Ishikawa (cell line): Measurements from ENCODE around the gene TOX2.

Experiments used
- CEBPB ChIP-seq: IDR thresholded peaks from 2 replicates; pipeline ENCODE4 v1.6.1; 2012
- CREB1 ChIP-seq: IDR thresholded peaks from 2 replicates; pipeline ENCODE4 v1.6.1; 2012; ENCODE audit warnings: low read depth
- EGR1 ChIP-seq: IDR thresholded peaks from 2 replicates; pipeline ENCODE4 v1.6.1; 2012
- EP300 ChIP-seq: IDR thresholded peaks from 2 replicates; pipeline ENCODE4 v1.6.1; 2012; ENCODE audit warnings: borderline replicate concordance
- FOXM1 ChIP-seq: IDR thresholded peaks from 2 replicates; pipeline ENCODE4 v1.6.1; 2012; ENCODE audit warnings: low read depth, borderline replicate concordance
- NFIC ChIP-seq: IDR thresholded peaks from 2 replicates; pipeline ENCODE4 v1.6.1; 2012
- RAD21 ChIP-seq: IDR thresholded peaks from 2 replicates; pipeline ENCODE4 v1.6.1; 2012; ENCODE audit warnings: low read depth
- TAF1 ChIP-seq: IDR thresholded peaks from 2 replicates; pipeline ENCODE4 v1.6.1; 2012; ENCODE audit warnings: low read depth, mild to moderate bottlenecking
- TCF12 ChIP-seq: IDR thresholded peaks from 2 replicates; pipeline ENCODE4 v1.6.1; 2012; ENCODE audit warnings: low read depth
- TEAD4 ChIP-seq: IDR thresholded peaks from 2 replicates; pipeline ENCODE4 v1.6.1; 2012
- YY1 ChIP-seq: IDR thresholded peaks from 2 replicates; pipeline ENCODE4 v1.6.1; 2012; ENCODE audit warnings: low read depth
- ZBTB7A ChIP-seq: IDR thresholded peaks from 2 replicates; pipeline ENCODE4 v1.6.1; 2012; ENCODE audit warnings: low read depth
- TF ChIP-seq, protein P1 (sequence below): IDR thresholded peaks from 2 replicates; pipeline ENCODE4 v1.6.1; 2012
- TF ChIP-seq, protein P2 (sequence below): IDR thresholded peaks from 2 replicates; pipeline ENCODE4 v1.6.1; 2012; ENCODE audit warnings: low read depth, mild to moderate bottlenecking
- TF ChIP-seq, protein P3 (sequence below): IDR thresholded peaks from 2 replicates; pipeline ENCODE4 v1.6.1; 2012

Gene TOX2

DNA sequence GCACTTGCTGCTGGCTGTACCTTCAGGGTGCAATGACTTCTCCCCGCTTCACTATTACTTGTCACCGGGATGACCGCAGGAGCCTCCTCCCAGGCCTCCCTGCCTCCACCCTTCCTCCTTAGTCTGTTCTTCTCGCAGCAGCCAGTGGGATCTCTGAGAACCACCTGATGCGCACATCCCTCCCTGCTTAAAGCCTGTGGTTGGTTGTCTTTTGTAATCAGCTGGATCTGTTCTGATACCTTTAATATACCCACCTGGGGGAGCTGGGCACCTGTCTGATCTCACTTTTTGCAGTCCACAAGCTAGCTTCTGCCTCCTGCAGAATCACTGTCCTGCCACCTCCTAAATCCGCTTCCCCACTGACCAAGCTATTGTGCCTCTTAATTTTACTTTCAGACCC lies 34.6 kb downstream of the TOX2 start:
- TF ChIP-seq, protein P1, sequence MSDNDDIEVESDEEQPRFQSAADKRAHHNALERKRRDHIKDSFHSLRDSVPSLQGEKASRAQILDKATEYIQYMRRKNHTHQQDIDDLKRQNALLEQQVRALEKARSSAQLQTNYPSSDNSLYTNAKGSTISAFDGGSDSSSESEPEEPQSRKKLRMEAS = no peak
- no peak for TF ChIP-seq ZBTB7A

DNA sequence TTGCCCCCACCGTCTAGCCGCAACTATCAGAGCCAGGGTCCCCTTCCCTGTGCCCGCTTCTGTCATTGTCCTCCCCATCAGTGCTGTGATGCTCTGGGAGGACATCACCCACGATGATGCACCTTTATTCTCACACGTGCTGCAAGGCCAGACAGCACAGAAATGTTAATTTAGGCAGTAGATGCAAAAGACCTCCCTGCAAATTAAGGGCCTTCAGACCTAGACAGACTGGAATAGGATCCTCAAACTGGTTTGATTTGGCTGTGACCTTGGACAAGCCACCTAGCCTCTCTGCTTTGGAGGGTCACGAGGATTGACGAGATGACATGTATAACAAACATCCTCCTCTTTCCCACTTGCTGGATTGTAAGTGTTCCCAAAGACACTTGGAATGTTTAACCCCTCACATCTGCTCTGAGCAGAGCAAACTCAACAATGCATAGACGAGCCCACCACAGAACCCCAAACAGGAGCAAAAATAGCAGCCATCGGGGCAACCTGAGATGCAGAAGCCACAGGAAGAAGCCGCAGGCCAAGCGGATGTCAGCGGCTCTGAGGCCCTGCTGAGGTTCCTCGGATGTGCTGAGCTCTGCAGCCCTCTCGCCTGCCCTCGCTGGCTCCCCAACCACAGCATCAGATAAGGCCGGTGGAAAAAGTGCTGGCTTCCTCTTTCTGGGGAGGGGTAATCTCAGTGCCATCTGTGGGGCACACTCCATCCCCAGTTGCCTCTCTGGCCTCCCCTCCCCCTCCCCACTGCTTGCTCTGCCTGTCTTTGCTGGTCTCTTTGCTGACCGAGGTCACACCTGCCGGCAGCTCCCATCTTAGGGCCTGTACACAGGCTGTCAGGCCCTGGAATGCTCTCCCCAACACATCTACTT lies 35.3 kb downstream of the TOX2 start:
- no peak for TF ChIP-seq NFIC
- TF ChIP-seq TAF1 = no peak
- TF ChIP-seq, protein P1 = no peak
- TF ChIP-seq ZBTB7A = no peak

DNA sequence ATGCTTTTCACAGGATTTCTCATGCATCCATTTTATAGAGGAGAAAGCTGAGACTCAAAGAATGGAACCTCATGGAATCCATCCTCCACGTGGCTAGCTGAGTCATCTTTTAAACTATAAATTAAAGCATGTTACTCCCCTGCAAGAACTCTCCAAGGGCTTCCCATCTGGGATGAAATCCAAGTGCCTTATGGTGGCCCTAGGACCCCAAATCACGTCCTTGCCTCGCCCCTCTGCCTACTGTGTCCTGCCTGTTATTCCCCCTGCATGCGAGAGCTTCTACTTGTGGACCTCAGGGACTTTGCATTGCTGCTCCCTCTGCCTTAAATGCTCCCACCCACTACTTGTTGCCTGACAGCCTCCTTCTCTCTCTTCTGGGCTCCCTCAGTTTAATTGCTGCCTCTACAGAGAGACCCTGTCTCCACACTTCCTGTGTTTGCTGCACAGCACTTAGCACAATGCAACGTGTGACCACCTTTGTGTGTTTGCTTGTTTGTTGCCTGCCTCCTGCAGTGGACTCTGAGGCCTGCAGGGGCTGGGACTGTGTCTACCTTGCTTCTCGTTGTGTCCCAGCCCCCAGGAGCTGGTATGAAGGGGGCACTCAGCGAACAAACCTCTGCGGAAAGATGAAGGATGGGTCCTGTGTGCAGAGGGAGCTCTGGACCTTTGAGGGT lies 39.4 kb downstream of the TOX2 start:
- TF ChIP-seq, protein P2, sequence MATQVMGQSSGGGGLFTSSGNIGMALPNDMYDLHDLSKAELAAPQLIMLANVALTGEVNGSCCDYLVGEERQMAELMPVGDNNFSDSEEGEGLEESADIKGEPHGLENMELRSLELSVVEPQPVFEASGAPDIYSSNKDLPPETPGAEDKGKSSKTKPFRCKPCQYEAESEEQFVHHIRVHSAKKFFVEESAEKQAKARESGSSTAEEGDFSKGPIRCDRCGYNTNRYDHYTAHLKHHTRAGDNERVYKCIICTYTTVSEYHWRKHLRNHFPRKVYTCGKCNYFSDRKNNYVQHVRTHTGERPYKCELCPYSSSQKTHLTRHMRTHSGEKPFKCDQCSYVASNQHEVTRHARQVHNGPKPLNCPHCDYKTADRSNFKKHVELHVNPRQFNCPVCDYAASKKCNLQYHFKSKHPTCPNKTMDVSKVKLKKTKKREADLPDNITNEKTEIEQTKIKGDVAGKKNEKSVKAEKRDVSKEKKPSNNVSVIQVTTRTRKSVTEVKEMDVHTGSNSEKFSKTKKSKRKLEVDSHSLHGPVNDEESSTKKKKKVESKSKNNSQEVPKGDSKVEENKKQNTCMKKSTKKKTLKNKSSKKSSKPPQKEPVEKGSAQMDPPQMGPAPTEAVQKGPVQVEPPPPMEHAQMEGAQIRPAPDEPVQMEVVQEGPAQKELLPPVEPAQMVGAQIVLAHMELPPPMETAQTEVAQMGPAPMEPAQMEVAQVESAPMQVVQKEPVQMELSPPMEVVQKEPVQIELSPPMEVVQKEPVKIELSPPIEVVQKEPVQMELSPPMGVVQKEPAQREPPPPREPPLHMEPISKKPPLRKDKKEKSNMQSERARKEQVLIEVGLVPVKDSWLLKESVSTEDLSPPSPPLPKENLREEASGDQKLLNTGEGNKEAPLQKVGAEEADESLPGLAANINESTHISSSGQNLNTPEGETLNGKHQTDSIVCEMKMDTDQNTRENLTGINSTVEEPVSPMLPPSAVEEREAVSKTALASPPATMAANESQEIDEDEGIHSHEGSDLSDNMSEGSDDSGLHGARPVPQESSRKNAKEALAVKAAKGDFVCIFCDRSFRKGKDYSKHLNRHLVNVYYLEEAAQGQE = no peak
- no peak for TF ChIP-seq FOXM1
- no peak for TF ChIP-seq RAD21
- no peak for TF ChIP-seq EGR1
- TF ChIP-seq CEBPB = no peak
- TF ChIP-seq TCF12 = no peak

DNA sequence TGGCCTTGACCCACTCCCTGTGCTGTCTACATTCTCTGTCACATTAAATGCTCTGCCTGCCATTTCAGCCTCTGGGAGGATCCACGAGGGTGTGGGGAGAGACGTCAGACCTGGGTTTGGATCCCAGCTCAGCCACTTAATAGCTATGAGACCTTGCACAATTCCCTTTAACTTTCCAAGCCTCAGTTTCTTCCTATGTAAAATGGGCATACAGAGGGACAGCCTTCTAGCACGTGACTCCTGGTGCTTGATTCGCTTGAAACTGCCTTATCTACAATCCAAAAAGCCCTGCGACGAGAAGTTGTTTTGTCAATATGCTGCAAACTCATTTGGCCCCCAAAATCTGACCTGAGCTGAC lies 40.0 kb downstream of the TOX2 start:
- TF ChIP-seq FOXM1 = no peak
- TF ChIP-seq, protein P2 = no peak
- no peak for TF ChIP-seq NFIC
- no peak for TF ChIP-seq CREB1
- TF ChIP-seq EGR1 = no peak
- TF ChIP-seq TAF1 = no peak
- no peak for TF ChIP-seq ZBTB7A
- TF ChIP-seq, protein P1 = no peak
- no peak for TF ChIP-seq EP300
- no peak for TF ChIP-seq TEAD4
- TF ChIP-seq RAD21 = no peak
- TF ChIP-seq CEBPB = no peak
- TF ChIP-seq TCF12 = no peak
- no peak for TF ChIP-seq YY1
- TF ChIP-seq, protein P3, sequence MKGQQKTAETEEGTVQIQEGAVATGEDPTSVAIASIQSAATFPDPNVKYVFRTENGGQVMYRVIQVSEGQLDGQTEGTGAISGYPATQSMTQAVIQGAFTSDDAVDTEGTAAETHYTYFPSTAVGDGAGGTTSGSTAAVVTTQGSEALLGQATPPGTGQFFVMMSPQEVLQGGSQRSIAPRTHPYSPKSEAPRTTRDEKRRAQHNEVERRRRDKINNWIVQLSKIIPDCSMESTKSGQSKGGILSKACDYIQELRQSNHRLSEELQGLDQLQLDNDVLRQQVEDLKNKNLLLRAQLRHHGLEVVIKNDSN = no peak

DNA sequence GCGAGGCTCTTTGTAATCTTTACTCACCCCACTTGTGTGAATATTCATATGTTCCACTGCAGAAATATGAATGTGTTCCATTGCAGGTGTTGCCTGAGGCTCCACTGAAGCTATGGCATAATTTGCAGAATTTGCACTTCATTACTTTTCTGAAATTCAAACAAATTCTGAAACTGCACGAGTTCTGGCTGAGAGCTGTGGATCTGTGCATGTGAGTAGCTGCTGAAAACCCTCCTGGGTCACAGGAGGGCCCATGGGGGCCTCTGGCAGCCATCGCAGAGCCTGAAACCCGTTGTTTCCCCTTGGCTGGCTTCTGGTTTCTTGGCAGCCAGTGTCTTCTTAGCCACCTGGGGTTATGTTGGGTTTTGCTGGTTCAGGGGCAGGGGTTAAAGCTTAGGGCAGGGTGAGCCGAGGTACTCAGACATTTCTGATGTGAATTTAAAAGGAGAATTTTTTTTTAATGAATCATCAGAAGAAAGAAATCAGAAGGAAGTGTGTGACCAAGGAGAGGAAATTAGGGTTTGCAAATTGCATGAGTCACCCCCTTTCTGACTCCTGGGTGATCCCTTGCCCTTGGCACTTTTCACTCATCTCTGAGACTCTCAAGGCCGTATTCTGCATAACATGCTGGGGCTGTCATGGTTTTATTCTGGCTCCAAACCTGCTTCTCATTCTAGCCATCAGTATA lies 40.6 kb downstream of the TOX2 start:
- TF ChIP-seq NFIC (no peak), ZBTB7A (no peak), TEAD4 (no peak), EP300 (no peak), CREB1 (no peak), TAF1 (no peak), EGR1 (no peak), CEBPB (no peak), RAD21 (no peak), YY1 (no peak), FOXM1 (no peak), TCF12 (no peak)
- TF ChIP-seq, protein P1 = no peak
- TF ChIP-seq, protein P2 = no peak
- TF ChIP-seq, protein P3 = no peak
